Measurements from ENCODE around the gene SPATA24.

SPATA24 gene

DNA sequence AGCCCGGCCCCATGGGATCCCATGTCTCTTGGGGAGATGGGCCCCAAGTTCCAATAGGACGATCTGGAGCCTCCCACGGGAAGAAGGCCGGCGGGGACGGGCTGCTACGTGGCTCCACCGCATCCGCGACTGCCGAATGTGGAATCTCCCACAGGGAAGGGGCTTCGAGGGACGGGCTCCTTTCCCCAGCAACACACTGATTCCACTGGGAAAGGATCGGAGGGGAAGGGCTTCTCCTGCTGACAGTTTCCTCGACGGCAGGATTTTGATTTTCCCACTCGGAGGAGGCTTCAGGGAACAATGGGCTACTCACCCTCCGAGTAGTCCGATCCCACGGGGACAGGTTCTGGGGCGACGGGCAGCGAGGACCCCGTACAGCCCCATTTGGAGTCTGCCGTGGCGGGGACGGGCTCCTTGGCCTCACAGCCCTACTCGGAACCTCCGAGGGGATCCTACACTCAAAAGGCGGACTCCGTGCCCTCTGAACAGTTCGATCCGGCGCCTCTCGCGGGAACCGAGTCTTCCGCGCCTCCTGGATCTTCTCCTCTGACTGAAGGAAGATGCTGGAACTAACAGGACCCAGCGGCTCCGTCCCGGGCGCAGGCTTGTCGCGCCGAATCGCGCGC lies 10.3 kb downstream of the SPATA24 start:
- TF ChIP-seq, protein P1, sequence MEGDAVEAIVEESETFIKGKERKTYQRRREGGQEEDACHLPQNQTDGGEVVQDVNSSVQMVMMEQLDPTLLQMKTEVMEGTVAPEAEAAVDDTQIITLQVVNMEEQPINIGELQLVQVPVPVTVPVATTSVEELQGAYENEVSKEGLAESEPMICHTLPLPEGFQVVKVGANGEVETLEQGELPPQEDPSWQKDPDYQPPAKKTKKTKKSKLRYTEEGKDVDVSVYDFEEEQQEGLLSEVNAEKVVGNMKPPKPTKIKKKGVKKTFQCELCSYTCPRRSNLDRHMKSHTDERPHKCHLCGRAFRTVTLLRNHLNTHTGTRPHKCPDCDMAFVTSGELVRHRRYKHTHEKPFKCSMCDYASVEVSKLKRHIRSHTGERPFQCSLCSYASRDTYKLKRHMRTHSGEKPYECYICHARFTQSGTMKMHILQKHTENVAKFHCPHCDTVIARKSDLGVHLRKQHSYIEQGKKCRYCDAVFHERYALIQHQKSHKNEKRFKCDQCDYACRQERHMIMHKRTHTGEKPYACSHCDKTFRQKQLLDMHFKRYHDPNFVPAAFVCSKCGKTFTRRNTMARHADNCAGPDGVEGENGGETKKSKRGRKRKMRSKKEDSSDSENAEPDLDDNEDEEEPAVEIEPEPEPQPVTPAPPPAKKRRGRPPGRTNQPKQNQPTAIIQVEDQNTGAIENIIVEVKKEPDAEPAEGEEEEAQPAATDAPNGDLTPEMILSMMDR (conservative IDR thresholded peaks at IDR 0.05; ENCODE audit: low read depth, low read length): no peak
- no peak for DNase-seq (ENCODE audit: low read depth)
- peak overlapping the region; percentile 37 for H3K4me3 ChIP-seq (ENCODE audit: low read length)

- peak overlapping the region; percentile 37 for H3K4me3 ChIP-seq (ENCODE audit: low read length)
- DNase-seq (ENCODE audit: low read depth): no peak
- TF ChIP-seq, protein P1 (conservative IDR thresholded peaks at IDR 0.05; ENCODE audit: low read depth, low read length): peak; percentile 62
Measured at GRCh38 chr5:139392678-139393496, 11.0 kb downstream of the SPATA24 start.

- DNase-seq (ENCODE audit: low read depth): no peak
- H3K4me3 ChIP-seq (ENCODE audit: low read length): no peak overlapping the region
Measured at GRCh38 chr5:139392324-139392677, 11.6 kb downstream of the SPATA24 start.

GRCh38 chr5:139391570-139392323 lies 12.1 kb downstream of the SPATA24 start:
- DNase-seq (ENCODE audit: low read depth): no peak
- H3K4me3 ChIP-seq (ENCODE audit: low read length): no peak overlapping the region

More at GRCh38 chr5:139392324-139392677, 11.6 kb downstream of the SPATA24 start:
- TF ChIP-seq, protein P1 (conservative IDR thresholded peaks at IDR 0.05; ENCODE audit: low read depth, low read length): no peak

GRCh38 chr5:139390639-139391569 lies 13.0 kb downstream of the SPATA24 start:
- H3K4me3 ChIP-seq (ENCODE audit: low read length): no peak overlapping the region
- TF ChIP-seq, protein P1 (conservative IDR thresholded peaks at IDR 0.05; ENCODE audit: low read depth, low read length): no peak
- no peak for DNase-seq (ENCODE audit: low read depth)

More at GRCh38 chr5:139391570-139392323, 12.1 kb downstream of the SPATA24 start:
- TF ChIP-seq, protein P1 (conservative IDR thresholded peaks at IDR 0.05; ENCODE audit: low read depth, low read length): no peak

All from retinal pigment epithelial cell (primary cell).